Caco-2 (cell line): ENCODE results near the gene SAC3D1. TPM values are rescaled to one million over a fixed set of nuclear protein-coding genes. Genes with fewer than 3 reads are reported as not detected.

Experiments used
- BruUV-seq: library from RNA; stranded (reverse); fragments of 400-500 nt; replicated peaks from 2 replicates; lab custom pipeline; 2021; lab: Mats Ljungman, UMichigan
- CTCF ChIA-PET: fragments of 300-600 bp; sonication (Branson Sonifier 250); formaldehyde crosslinking; loops from one replicate; lab custom pipeline; 2022; ENCODE audit warnings: antibody characterized with exemption; lab: Charles Lee
- POLR2A ChIA-PET: fragments of 300-600 bp; sonication (Branson Sonifier 250); formaldehyde crosslinking; loops from one replicate; lab custom pipeline; 2022; ENCODE audit warnings: antibody characterized with exemption; lab: Charles Lee
- DNase-seq, 2 experiments: peaks; one replicate each; pipeline versions ENCODE4 v3.0.0 to v3.0.0-alpha.2; 2020 to 2022
- H3K27me3 ChIP-seq: replicated peaks from 2 replicates; pipeline ENCODE4 v1.6.0; 2011; ENCODE audit warnings: low read length; ENCODE audit not compliant: control insufficient read depth, insufficient read depth
- H3K36me3 ChIP-seq: 2 replicates; pipeline ENCODE4 v1.5.1; 2011; ENCODE audit warnings: low read length; ENCODE audit not compliant: control insufficient read depth, insufficient read depth
- H3K4me1 ChIP-seq: fragments of 250-450 bp; sonication (Bioruptor Pico); 2 replicates; pipeline ENCODE4 v1.5.1; 2020; ENCODE audit warnings: mild to moderate bottlenecking
- H3K4me3 ChIP-seq: 2 replicates; pipeline ENCODE4 v1.5.1; 2011; ENCODE audit warnings: low read depth, mild to moderate bottlenecking, control low read depth, low read length
- H3K9me3 ChIP-seq: fragments of 250-450 bp; sonication (Bioruptor Pico); 2 replicates; pipeline ENCODE4 v1.5.1; 2020; ENCODE audit warnings: mild to moderate bottlenecking, moderate library complexity
- H3K27ac Mint-ChIP-seq: one replicate; pipeline ENCODE4 v1.8.0; 2022; ENCODE audit warnings: mixed read lengths; ENCODE audit not compliant: unreplicated experiment
- H3K27me3 Mint-ChIP-seq: one replicate; pipeline ENCODE4 v1.8.0; 2022; ENCODE audit warnings: mixed read lengths; ENCODE audit not compliant: insufficient read depth, unreplicated experiment
- H3K36me3 Mint-ChIP-seq: one replicate; pipeline ENCODE4 v1.8.0; 2022; ENCODE audit warnings: mild to moderate bottlenecking, mixed read lengths; ENCODE audit not compliant: insufficient read depth, unreplicated experiment
- H3K4me1 Mint-ChIP-seq: one replicate; pipeline ENCODE4 v1.8.0; 2022; ENCODE audit warnings: low read depth, mixed read lengths; ENCODE audit not compliant: unreplicated experiment
- H3K4me3 Mint-ChIP-seq: one replicate; pipeline ENCODE4 v1.8.0; 2022; ENCODE audit warnings: mild to moderate bottlenecking, moderate library complexity, mixed read lengths; ENCODE audit not compliant: unreplicated experiment
- H3K9me3 Mint-ChIP-seq: one replicate; pipeline ENCODE4 v1.8.0; 2022; ENCODE audit warnings: mixed read lengths; ENCODE audit not compliant: unreplicated experiment
- CTCF ChIP-seq, 2 experiments: fragments of 200-600 bp in 1 of 2; IDR thresholded peaks; 1 replicate in 1 of 2; 2 replicates in 1 of 2; pipeline versions ENCODE4 v1.5.1 to v1.8.0; 2011 to 2022; ENCODE audit warnings: antibody characterized with exemption in 1 of 2, control low read depth in 1 of 2, inconsistent platforms in 1 of 2, low read depth in 1 of 2, low read length in 1 of 2, mild to moderate bottlenecking in 1 of 2, moderate library complexity in 1 of 2; ENCODE audit not compliant: insufficient read depth in 1 of 2, severe bottlenecking in 1 of 2, unreplicated experiment in 1 of 2
- intact Hi-C: fragments of 100-400 bp; cut with micrococcal nuclease; formaldehyde crosslinking; loops from one replicate; pipeline ENCODE4 v1.10.0; 2022; ENCODE audit not compliant: unreplicated experiment
- total RNA-seq: library from RNA; stranded (reverse); gene quantifications from 2 replicates; pipeline ENCODE4 v1.2.3, GENCODE V29; 2022

SAC3D1 gene
- total RNA-seq, 1 experiment from 2014 or later, result 21.2 TPM

GRCh38 chr11:65053827-65054508 lies 13.0 kb downstream of the SAC3D1 start:
- TF ChIP-seq CTCF (IDR thresholded peaks at IDR 0.05; ENCODE audit: insufficient read depth in 1 of 2, low read depth in 1 of 2, low read length in 1 of 2, severe bottlenecking in 1 of 2, unreplicated experiment in 1 of 2), result no peak
- intact Hi-C loops, result no loop called here
- CTCF ChIA-PET, result no interaction called here
- Mint-ChIP-seq H3K27me3 (peaks cover 3% of the 10 kb centered on the region), H3K4me3 (no peak overlapping the region), H3K27ac (no peak overlapping the region), H3K4me1 (no peaks in the 10 kb centered on the region), H3K9me3 (no peaks in the 10 kb centered on the region), H3K36me3 (peaks cover 4% of the 10 kb centered on the region)
- H3K4me3 ChIP-seq, result no peak overlapping the region
- H3K4me1 ChIP-seq, result no peaks in the 10 kb centered on the region
- POLR2A ChIA-PET, result interaction anchor here (0.6 kb wide), 1 partner anchor 58 kb away, joined by 3 read pairs; no protein-coding TSS in a partner anchor
- H3K36me3 ChIP-seq, result no peaks in the 10 kb centered on the region
- no TSS peak for BruUV-seq
- H3K9me3 ChIP-seq, result no peaks in the 10 kb centered on the region
- DNase-seq, result no peak
- no peaks in the 10 kb centered on the region for H3K27me3 ChIP-seq

GRCh38 chr11:65055538-65055937 lies 14.5 kb downstream of the SAC3D1 start:
- H3K36me3 Mint-ChIP-seq, result peaks cover 4% of the 10 kb centered on the region
- H3K9me3 Mint-ChIP-seq, result no peaks in the 10 kb centered on the region
- ChIA-PET POLR2A (no interaction called here), CTCF (interaction anchor here (1.1 kb wide), 1 partner anchor 178 kb away, joined by 11 read pairs; no protein-coding TSS in a partner anchor)
- no peak overlapping the region for H3K4me3 Mint-ChIP-seq
- H3K27me3 ChIP-seq, result no peaks in the 10 kb centered on the region
- H3K4me3 ChIP-seq, result no peak overlapping the region
- no peaks in the 10 kb centered on the region for H3K9me3 ChIP-seq
- no peaks in the 10 kb centered on the region for H3K4me1 Mint-ChIP-seq
- no peak for DNase-seq
- BruUV-seq, result no TSS peak
- H3K36me3 ChIP-seq, result no peaks in the 10 kb centered on the region
- no peaks in the 10 kb centered on the region for H3K4me1 ChIP-seq
- no peak overlapping the region for H3K27ac Mint-ChIP-seq
- intact Hi-C loops, result no loop called here
- peaks cover 3% of the 10 kb centered on the region for H3K27me3 Mint-ChIP-seq
- no peak for TF ChIP-seq CTCF (IDR thresholded peaks at IDR 0.05; ENCODE audit: insufficient read depth in 1 of 2, low read depth in 1 of 2, low read length in 1 of 2, severe bottlenecking in 1 of 2, unreplicated experiment in 1 of 2)

- no peaks in the 10 kb centered on the region for H3K9me3 Mint-ChIP-seq
- no peak overlapping the region for H3K27ac Mint-ChIP-seq
- no peak overlapping the region for H3K4me3 ChIP-seq
- no peak overlapping the region for H3K4me3 Mint-ChIP-seq
- no peak for TF ChIP-seq CTCF (IDR thresholded peaks at IDR 0.05; ENCODE audit: insufficient read depth in 1 of 2, low read depth in 1 of 2, low read length in 1 of 2, severe bottlenecking in 1 of 2, unreplicated experiment in 1 of 2)
- no peaks in the 10 kb centered on the region for H3K9me3 ChIP-seq
- CTCF ChIA-PET, result interaction anchor here (0.7 kb wide), 1 partner anchor 169 kb away, joined by 6 read pairs; no protein-coding TSS in a partner anchor
- H3K27me3 ChIP-seq, result no peaks in the 10 kb centered on the region
- H3K27me3 Mint-ChIP-seq, result peaks cover 3% of the 10 kb centered on the region
- no peak for DNase-seq
- intact Hi-C loops, result no loop called here
- H3K36me3 ChIP-seq, result no peaks in the 10 kb centered on the region
- POLR2A ChIA-PET, result no interaction called here
- H3K4me1 Mint-ChIP-seq, result no peaks in the 10 kb centered on the region
- no peaks in the 10 kb centered on the region for H3K4me1 ChIP-seq
- H3K36me3 Mint-ChIP-seq, result peaks cover 4% of the 10 kb centered on the region
- BruUV-seq, result no TSS peak
These were observed 16.0 kb downstream of the SAC3D1 start for GRCh38 chr11:65056999-65057398.
